DMS114 treated with DMSO at 0.1 percent for 48 hours (cell line): ENCODE measurements around the gene CDH2.

ENCODE experiments used
- DNase-seq: peaks from one replicate; lab custom pipeline; 2025; ENCODE audit not compliant: unreplicated experiment; lab: John Stamatoyannopoulos, UW

The CDH2 gene

DNA sequence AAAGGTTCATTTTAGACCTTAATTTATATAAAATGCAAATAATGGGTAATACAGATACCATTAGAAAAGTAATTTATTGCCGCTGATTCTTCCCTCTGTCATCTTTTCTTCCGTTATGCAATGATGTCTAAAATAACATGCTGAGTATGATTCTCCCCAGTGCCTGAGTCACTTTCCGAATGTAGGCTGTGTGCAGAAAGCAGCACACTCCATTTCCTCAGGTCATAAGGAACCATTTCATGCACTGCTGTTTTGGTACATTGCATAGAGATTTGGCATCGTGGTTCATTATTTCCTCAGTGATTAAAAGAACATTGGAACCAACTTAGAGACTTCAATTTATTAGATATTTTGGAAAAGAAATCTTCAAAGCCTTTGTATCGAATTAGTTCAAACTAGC is 173.5 kb downstream of the CDH2 start:
- DNase-seq: no peak

DNA sequence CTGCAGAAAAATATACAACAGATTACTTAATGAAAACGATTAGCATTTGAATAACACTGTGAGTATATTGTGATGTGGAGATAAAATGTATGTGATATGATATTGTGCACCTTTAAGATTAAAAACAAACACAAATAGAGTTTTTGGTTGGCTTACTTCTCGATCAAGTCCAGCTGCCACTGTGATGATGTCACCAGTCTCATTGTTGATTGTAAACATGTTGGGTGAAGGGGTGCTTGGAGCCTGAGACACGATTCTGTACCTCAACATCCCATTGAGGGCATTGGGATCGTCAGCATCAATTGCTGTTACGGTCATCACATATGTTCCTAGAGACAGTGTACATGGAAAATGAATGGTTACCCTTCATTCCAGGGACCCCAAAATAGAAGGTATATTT is 174.1 kb downstream of the CDH2 start:
- no peak for DNase-seq

DNA sequence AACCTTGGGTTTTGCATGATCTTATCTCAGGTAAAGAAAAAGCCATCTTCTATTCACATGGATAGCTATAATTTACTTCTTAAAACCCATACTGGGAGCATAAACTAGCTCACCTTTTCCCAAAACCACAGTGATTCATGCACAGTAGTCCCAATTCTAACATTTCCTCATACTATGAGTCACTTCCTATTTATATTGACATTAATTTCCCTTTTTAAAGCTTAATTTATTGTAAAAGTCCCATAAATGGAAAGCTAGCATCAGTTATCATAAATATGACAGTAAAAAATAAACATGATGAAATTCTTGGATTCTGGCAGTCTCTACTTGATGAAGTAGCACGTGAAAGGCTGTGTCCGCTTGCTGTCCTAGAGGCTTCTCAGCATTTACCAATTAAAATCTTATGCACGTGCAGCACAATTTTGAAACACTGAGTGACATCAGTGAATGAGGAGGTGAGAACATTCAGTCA is 180.1 kb downstream of the CDH2 start:
- DNase-seq: no peak

DNA sequence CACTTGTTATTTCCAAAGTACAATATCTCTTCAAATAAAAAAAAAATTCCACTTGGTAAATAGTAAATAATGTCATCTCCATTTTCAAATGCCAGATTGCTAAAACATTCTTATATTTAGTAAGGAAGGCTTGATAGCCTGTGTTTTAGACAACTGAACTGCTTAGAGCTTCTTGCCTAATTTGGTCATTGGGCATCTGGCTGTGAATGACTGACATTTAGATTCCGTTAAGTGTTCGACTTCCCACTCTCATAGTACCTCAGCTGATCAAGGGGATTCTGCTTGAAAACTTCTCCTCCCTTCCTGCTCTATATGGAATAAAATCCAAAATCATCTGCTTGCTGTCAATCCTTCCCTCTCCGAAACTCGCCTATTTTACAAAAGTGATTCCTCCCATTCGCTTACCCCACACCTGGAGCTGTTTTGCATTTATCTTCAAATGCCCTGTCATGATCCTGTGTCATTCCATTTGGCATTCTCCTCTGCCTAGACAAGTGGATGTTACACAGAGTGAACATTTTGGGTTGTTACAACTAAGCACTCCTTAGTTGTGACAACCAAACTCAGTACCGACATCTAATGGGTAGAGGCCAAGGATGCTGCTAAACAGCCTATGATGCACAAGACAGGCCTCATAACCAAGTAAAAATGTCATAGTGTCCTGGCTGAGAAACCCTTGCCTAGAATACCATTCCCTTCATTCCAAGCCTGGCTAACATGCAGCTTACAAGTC is 181.0 kb downstream of the CDH2 start:
- DNase-seq: no peak

DNA sequence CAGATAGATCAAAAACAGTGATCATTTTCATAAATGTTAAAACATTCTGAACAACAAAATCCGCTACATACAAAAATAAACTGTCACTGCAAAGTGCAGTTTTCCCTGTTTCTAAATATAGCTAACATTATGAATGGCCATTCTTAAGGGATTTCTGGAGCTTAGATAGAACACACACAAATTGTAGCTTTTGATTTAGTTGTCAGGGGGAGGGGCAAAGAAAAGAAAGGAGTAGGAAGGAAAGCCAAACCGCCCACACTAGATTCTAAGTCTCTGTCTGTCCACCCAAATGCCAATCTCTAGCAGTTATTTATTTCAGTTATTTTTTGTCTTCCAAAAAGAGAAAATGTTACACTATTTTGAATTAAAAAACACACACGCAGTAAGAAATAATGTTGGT is 182.4 kb downstream of the CDH2 start:
- DNase-seq: no peak

DNA sequence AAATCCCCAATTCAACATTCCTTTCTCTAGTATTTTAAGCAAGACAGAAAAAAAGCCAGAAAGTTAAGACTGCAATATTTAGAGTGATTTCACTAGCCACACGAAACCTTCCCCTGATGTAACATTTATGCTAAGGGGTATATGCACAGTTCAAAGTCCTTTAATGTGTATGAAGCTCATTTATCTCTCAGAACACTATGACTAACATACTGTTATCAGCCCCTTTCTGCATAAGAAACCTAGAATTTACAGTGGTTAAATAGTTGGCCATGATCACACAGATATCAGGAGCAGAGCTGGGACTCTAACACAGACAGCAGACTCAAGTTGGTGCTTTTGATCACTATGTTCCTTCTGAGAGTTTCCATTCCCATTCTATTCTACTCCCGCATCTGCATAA is 185.5 kb downstream of the CDH2 start:
- DNase-seq: no peak

DNA sequence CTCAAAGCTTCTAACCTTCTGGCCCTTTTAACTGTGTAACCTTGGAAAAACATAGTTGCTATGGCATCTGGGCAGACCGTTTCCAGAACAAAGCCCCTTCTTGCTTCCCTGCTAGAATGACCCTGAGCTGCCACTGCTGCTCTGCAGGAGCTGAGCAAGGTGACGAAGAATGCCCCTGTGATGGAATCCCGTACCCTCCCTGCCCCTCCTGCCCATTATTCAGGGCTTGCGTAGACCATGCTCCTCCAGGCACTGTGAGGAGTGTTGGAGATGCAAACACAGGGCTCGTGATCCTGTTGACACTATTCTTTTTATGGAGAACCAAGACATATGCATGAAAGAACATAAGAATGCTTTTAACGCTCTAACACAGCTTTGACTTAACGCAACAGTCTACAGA is 191.1 kb downstream of the CDH2 start:
- no peak for DNase-seq

DNA sequence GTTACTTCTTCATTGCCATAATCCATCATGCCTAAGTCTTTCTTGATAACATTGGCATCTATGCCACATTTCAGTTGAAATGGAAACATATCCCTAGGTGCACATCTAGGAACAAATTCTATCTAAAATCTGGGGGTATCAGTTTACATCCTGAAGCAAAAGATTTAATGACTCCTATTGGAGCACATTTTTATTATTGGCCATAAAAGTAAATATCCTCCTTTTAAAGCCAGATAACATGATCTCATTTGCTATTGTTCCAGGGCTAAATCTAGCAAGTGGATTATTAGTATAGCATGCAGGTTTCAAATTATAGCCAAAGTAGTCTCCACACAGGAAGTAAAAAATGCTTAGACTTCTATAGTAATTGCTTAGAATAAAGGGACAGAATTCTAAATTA is 193.2 kb downstream of the CDH2 start:
- no peak for DNase-seq

DNA sequence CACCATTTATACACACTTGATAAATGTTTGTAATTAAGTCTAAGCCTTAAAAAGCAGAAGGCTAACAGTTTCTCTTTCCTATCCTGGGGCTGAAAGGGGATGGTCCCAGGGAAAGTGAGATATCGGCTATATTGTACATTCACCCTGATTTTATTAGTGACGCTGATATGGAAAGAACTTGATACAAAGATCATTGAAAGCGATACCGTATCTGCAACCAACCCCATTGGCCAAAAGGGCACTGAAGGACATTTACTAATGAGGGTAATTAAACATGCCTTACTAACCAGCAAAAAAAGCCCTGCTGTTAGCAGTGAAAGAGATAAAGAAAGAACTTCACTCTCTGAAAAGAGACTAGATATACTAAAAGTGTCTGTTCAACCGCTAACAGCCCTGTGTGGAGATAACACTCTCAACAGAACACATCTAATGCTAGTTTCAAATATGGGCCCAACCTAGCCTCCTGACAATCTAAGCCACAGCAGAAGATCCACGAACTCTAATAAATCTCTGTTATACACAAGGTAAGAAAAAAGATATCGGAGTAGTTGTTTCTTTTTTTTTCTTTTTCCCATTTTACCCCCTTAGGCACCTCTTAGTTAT is 200.0 kb downstream of the CDH2 start:
- DNase-seq: no peak

DNA sequence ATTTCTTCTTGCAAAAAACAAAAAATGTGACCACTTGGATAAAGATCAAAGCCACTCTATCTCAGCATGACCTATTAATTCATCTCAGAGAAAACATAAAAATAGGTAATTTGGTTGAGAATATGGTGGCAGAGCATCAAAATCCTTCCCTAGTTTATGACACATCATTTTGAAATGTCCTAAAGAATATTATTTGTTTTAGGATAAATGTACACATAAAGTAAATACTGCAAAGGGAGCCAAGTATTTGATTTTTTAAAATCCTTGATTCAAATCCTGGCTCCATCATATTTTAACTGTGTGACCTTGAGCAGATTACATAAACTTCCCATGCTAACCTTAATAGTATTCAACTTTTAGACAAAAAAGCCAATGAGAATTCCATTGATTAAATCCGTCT is 206.6 kb downstream of the CDH2 start:
- no peak for DNase-seq

DNA sequence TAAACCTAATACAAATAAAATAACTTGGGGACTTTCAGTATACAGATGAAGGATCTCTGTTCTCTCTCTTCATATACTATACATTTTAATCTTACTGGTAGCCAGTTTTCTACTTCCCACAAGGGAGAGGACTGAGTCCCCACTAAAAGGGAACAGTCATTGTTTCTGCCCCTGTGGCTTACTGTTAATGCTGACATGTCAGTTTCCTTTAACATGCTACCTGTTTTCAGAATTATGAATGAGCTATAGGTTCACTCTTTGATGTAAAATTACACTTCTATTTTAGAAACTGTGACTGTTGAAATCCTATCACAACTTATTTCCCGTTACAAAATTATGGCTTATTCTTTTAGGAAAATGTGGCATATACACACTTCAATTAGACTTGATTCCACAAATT is 207.7 kb downstream of the CDH2 start:
- no peak for DNase-seq

DNA sequence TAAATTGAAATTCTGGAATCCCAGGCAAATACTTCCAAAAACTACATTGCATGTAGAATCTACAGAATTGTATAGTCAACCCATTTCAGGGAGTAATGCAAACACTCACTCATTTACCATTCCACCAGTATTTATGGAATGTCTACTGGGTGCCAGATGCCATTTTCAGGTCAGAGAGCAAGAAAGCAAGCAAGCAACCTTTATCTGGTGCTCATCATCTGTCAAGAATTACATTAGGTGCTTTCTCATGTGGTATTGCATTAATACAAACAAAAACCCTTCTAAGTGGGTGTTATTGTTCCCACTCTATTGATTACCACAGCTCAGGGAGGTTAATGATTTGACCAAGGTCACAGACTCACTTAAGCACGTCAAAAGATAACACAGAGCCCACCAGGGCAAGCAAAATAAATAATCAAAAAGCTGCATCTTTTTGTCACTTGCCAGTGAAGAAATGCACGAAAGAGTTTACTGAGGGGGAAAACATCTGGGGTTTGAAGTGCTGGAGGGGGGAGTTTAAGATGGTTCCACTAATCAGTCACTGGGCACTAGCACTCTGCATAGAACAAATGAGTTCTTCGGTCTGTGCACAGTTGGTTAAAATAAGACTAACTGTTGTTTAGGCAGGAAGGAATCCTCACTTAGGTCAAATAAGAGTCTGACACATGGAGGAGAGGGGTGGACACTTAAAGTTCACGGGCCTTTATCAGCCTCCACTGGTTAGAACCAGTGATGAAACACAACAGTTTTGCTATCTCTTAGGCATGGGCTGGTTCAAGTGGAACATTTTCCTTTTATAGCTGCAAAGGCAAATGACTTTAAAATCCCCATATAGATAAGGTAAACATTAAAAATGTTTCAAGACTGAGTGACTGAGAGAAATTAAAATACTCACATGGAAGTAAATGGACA is 208.8 kb downstream of the CDH2 start:
- DNase-seq: no peak

DNA sequence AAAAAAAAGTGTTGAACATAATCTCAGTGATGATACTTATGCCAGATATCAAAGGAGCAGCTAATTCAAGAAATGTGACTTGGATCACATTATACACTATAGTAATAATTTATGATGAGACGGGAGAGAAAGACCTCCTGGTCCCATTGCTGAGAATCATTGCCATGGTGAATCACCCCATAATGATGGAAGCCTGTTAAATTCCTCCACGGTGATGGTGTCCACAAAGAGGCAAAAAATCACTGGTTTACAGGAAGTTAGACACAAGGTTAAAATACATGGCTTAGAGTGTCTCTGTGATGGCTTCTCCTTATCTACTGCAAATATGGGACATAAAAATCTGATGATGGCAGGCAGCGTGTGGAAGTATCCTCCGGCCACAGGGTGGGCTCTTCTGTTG is 210.0 kb downstream of the CDH2 start:
- DNase-seq: no peak

DNA sequence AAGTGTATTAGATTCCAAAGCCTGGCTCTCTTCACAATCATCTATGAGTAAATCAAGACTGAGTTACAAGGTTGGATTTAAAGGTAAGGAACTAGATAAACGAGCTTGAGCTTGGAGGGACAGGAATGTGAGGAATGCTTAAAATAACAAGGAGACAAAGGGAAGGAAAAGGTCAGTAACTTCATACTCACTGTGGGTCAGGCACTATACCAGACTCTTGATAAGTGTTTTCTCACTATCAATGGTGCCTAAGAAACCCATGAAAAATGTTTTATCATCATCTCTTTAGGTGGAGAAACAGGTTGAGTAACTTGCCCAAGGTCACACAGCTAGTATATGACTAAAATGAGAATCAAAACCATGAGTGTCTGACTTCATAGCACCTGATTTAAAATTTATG is 212.1 kb downstream of the CDH2 start:
- no peak for DNase-seq

DNA sequence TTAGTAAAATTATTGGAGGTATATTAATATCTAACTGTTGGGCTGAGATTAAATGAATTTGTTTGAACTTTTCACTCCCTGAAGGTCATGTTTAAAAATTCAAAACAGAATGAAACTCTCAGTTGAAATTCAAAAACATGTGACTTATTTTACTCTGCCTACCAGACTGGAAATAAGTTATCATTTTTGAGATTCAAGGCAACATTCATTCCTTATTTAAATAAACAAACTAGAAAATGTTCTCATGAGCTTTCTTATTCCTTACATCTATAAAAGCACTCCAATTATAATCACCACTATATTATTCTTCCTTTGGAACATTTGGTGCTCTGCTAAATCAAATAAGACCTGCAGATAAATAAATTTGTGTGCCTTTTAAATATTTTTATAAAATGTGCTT is 217.8 kb downstream of the CDH2 start:
- no peak for DNase-seq

DNA sequence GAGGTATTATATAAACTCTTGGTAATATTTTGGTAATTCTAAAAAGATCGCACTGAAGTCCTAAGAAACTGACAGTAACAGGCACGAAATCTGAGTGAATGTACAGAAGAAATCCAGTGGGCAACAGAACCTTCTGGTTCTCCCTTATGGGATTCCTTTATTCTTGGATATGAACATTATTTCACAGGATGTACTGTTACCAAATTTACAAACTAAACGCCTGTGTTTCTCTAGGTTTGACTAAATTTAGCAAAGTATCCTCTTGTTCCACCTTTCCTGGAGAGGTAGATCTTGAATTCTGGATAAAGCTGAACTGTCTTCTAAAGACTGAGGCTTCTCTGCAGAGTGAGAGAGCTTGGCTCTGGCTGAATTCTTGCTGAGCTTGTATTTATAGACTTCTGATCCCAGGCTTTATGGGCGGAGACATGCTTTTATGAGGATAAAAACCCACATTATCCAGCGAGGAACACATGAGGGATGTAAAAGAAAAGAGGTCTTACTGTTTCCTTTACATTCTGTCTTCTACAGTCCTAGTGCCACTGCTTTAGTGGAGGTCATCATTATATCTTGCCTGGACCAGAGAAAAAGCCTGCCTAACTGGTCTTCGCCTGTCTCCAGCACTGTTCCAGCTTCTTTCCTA is 220.8 kb downstream of the CDH2 start:
- DNase-seq: no peak

DNA sequence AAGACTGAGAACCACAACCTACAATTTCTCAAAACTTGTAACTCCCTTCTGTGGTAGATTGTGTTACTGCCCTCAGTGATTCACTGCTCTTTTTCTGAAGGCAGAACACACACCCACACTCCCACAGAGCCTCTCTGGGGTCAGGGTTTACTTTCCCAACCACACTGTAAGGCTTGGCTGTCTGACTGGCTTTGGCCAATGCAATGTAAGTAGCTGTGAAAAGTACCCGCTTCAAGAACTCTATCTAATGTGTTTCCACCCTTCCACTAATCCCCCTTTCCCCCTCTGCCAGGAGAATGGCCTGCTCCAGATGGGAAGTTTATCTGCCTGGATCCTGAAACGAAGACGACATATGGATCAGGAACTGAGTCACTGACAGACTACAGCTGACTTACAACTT is 222.7 kb downstream of the CDH2 start:
- DNase-seq: no peak

DNA sequence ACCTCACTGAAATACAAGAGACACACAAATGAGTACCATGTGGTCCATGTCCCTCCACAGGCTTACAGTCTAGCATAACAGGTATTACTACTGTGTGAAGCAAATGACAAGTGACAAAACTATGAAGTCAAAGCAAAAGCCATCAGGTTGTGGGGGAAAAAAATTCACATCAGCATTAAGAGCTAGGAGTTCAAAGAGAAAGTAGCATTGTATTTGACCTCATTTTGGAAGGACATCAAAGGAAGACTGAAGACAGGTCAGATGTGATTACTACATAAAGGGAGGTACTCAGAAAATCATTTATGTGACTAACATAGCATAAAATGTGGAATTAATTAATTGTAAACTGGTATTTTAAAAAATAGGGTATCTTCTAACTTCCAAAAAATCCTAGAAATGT is 224.2 kb downstream of the CDH2 start:
- DNase-seq: no peak

DNA sequence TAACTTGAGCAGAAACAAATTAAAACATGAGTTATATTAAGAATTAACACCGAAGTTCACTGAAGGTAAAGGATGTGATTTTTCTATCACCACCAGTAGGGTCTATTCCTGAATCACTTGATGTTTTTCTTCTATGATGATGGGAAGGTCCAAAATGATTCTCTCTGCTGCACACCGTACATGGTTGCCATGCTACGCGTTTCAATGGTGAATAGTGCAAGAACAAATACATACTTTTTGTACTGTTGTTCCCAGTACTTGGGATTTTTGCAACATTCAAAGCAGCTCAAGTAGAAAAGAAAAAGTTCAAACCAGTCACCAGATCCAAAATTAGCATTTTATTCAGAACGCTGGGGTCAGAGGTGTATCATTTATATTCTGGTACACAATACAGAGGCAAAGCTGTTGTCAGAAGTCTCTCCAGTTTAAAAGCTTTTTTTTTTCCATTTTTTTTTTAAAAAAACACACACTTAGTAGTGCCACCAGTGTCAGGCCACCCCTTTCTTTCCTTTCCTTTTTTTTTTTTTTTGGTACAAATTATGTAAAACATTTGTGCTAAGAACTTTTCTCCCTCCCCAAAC is 226.2 kb downstream of the CDH2 start:
- DNase-seq: no peak

DNA sequence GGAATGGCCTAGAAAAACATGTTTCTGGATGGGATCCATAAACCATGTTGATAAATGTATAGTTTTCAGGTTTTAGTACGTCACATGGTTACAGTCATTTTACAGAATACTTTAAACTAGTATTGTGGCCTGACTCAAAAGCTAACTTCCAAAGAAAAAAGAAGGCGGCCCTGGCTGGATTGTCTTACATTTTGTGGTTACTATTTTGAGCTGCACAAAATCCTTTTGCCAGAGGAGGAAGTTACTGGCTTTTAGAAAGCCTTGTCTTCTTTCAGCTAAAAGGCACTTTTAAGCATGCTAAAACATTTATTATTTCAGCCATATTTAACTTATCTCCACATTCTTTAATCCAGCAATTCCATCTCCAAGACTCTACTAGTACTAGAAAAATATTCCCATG is 227.9 kb downstream of the CDH2 start:
- DNase-seq: no peak

DNA sequence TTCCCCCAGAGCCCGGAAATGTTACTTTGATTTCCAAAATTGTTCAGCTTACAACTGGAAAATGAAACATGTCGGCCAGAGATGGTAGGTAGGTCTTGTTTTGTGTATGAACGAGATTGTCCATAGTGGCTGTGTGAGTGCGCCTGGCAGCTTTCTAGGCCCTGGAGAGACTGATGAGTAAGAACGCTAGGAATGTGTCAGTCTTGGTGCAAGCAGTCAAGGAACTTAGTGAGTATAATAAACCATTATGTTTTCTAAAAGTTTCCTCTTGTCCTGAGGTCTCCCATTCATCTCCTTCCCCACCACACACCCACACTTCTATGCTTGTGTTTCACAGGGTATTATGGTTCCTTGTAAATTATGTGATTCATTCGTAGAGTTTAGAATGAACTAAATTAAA is 234.2 kb downstream of the CDH2 start:
- no peak for DNase-seq
